ENCODE results near the gene ZNF296. TPM values are rescaled to one million over a fixed set of nuclear protein-coding genes. Genes with fewer than 3 reads are reported as not detected.
A peak's percentile ranks its signal among the peaks of the same experiment; 100 is the strongest.

Gene ZNF296
- total RNA-seq, 1 donor from 2014 or later: 0.12 TPM

- H3K4me3 Mint-ChIP-seq (ENCODE audit: unreplicated experiment): no peak overlapping the region
- H3K27me3 Mint-ChIP-seq (ENCODE audit: low read depth): no peaks in the 10 kb centered on the region
- no peaks in the 10 kb centered on the region for H3K9me3 Mint-ChIP-seq (ENCODE audit: low read depth)
- peaks cover 79% of the 10 kb centered on the region for H3K4me1 Mint-ChIP-seq (ENCODE audit: low read depth)
- TF ChIP-seq, protein P1, sequence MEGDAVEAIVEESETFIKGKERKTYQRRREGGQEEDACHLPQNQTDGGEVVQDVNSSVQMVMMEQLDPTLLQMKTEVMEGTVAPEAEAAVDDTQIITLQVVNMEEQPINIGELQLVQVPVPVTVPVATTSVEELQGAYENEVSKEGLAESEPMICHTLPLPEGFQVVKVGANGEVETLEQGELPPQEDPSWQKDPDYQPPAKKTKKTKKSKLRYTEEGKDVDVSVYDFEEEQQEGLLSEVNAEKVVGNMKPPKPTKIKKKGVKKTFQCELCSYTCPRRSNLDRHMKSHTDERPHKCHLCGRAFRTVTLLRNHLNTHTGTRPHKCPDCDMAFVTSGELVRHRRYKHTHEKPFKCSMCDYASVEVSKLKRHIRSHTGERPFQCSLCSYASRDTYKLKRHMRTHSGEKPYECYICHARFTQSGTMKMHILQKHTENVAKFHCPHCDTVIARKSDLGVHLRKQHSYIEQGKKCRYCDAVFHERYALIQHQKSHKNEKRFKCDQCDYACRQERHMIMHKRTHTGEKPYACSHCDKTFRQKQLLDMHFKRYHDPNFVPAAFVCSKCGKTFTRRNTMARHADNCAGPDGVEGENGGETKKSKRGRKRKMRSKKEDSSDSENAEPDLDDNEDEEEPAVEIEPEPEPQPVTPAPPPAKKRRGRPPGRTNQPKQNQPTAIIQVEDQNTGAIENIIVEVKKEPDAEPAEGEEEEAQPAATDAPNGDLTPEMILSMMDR (IDR thresholded peaks at IDR 0.05): no peak
- no peak for DNase-seq (ENCODE audit: low spot score)
- peak overlapping the region; percentile 94 for H3K27ac Mint-ChIP-seq (ENCODE audit: unreplicated experiment)
- H3K36me3 Mint-ChIP-seq (ENCODE audit: low read depth): peaks cover 1% of the 10 kb centered on the region
These were observed 19.5 kb upstream of the ZNF296 start for GRCh38 chr19:45095496-45096413.

DNA sequence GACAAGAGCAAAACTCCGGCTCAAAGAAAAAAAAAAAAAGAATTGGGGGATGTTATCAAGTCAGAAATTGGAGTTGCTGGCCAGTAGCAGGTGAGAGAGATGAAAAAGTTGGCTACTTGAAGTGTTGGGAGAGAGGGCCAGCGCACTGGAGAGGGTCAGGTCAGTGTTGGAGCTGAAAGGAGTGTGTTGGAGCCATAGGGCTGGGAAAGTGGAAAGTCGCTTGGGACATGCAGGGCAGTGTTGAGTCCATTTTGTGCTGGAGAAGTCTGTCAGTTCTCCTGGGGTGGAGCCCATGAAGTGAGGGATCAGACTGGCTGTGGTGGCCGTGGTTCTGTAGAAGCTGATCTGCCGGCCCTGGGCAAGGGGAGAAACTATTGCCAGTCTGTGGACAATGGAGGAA, 18.4 kb upstream of the ZNF296 start:
- no peaks in the 10 kb centered on the region for H3K27me3 Mint-ChIP-seq (ENCODE audit: low read depth)
- peak overlapping the region; percentile 95 for H3K4me3 Mint-ChIP-seq (ENCODE audit: unreplicated experiment)
- peak overlapping the region; percentile 57 for H3K27ac Mint-ChIP-seq (ENCODE audit: unreplicated experiment)
- peaks cover 76% of the 10 kb centered on the region for H3K4me1 Mint-ChIP-seq (ENCODE audit: low read depth)
- TF ChIP-seq, protein P1 (IDR thresholded peaks at IDR 0.05): no peak
- DNase-seq (ENCODE audit: low spot score): no peak
- H3K36me3 Mint-ChIP-seq (ENCODE audit: low read depth): peaks cover 1% of the 10 kb centered on the region
- no peaks in the 10 kb centered on the region for H3K9me3 Mint-ChIP-seq (ENCODE audit: low read depth)

- DNase-seq (ENCODE audit: low spot score): no peak
- TF ChIP-seq, protein P1 (IDR thresholded peaks at IDR 0.05): no peak
- H3K4me3 Mint-ChIP-seq (ENCODE audit: unreplicated experiment): peak overlapping the region; percentile 95
- no peaks in the 10 kb centered on the region for H3K27me3 Mint-ChIP-seq (ENCODE audit: low read depth)
- no peaks in the 10 kb centered on the region for H3K9me3 Mint-ChIP-seq (ENCODE audit: low read depth)
- peaks cover 1% of the 10 kb centered on the region for H3K36me3 Mint-ChIP-seq (ENCODE audit: low read depth)
- H3K27ac Mint-ChIP-seq (ENCODE audit: unreplicated experiment): peak overlapping the region; percentile 71
- peaks cover 71% of the 10 kb centered on the region for H3K4me1 Mint-ChIP-seq (ENCODE audit: low read depth)
These were observed 17.9 kb upstream of the ZNF296 start for GRCh38 chr19:45094137-45094536.

GRCh38 chr19:45092747-45093678, 16.7 kb upstream of the ZNF296 start, which contains the start of gene PPP1R37:
Gene PPP1R37, plus strand, starts transcription at chr19:45093179. Its CDS starts 147 bp downstream, at chr19:45093326.
- H3K27me3 Mint-ChIP-seq (ENCODE audit: low read depth): no peaks in the 10 kb centered on the region
- peaks cover 60% of the 10 kb centered on the region for H3K4me1 Mint-ChIP-seq (ENCODE audit: low read depth)

More at GRCh38 chr19:45092747-45093678, 16.7 kb upstream of the ZNF296 start, which contains the start of gene PPP1R37:
- H3K9me3 Mint-ChIP-seq (ENCODE audit: low read depth): no peaks in the 10 kb centered on the region
- DNase-seq (ENCODE audit: low spot score): no peak
- H3K4me3 Mint-ChIP-seq (ENCODE audit: unreplicated experiment): peak within 1 kb of the TSS; percentile 95
- TF ChIP-seq, protein P1 (IDR thresholded peaks at IDR 0.05): peak; percentile 70
- peak within 1 kb of the TSS; percentile 99 for H3K27ac Mint-ChIP-seq (ENCODE audit: unreplicated experiment)
- H3K36me3 Mint-ChIP-seq (ENCODE audit: low read depth): peaks cover 1% of the 10 kb centered on the region

All from chondrocyte (in vitro differentiated cells).